Activated CD8-positive, alpha-beta memory T cell treated with anti-CD3 and anti-CD28 coated beads for 1 hour (primary cell): ENCODE results near the gene SLC38A10.
A peak's percentile ranks its signal among the peaks of the same experiment; 100 is the strongest.

Source experiments
- DNase-seq, 2 donors: peaks; one replicate each; pipeline ENCODE4 v3.0.0-alpha.2; 2020; ENCODE audit warnings: low read depth in 1 of 2; ENCODE audit errors: extremely low read depth in 1 of 2

Gene SLC38A10

GRCh38 chr17:81258292-81258691 is 36.8 kb downstream of the SLC38A10 start:
- DNase-seq, result no peak

GRCh38 chr17:81257533-81257932 is 37.6 kb downstream of the SLC38A10 start:
- DNase-seq, result no peak

- no peak for DNase-seq
Observed at GRCh38 chr17:81256616-81257015, 38.5 kb downstream of the SLC38A10 start.

- no peak for DNase-seq
Observed at GRCh38 chr17:81254955-81255717, 40.0 kb downstream of the SLC38A10 start.

DNA sequence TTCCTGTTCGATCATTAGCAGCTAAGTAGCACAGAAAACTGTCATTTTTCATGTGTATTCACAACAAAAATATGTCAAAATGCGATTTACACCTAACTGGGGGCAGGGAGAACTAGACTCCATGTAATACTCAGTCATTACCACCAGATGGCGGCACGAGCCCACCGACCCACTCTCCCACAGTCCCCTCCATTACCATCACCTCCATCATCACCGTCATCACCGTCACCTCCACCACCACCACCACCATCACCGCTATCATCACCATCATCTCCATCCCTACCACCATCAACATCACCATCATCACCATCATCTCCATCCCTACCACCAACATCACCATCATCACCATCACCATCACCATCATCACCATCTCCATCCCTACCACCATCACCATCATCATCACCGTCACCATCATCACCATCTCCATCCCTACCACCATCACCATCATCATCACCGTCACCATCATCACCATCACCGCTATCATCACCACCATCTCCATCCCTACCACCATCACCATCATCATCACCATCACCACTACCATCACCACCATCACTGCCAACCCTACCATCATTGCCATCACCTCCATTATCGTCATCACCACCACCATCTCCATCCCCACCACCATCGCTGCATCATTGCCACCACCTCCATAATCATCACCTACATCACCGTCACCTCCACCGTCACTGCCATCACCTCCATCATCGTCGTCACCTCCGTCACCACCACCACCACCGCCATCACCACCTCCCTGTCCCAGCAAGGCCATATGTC is 41.6 kb downstream of the SLC38A10 start:
- DNase-seq, result peak; percentile 24 to 43

GRCh38 chr17:81252987-81253329 is 42.1 kb downstream of the SLC38A10 start:
- DNase-seq, result no peak

GRCh38 chr17:81252326-81252986 is 42.7 kb downstream of the SLC38A10 start:
- no peak for DNase-seq

DNA sequence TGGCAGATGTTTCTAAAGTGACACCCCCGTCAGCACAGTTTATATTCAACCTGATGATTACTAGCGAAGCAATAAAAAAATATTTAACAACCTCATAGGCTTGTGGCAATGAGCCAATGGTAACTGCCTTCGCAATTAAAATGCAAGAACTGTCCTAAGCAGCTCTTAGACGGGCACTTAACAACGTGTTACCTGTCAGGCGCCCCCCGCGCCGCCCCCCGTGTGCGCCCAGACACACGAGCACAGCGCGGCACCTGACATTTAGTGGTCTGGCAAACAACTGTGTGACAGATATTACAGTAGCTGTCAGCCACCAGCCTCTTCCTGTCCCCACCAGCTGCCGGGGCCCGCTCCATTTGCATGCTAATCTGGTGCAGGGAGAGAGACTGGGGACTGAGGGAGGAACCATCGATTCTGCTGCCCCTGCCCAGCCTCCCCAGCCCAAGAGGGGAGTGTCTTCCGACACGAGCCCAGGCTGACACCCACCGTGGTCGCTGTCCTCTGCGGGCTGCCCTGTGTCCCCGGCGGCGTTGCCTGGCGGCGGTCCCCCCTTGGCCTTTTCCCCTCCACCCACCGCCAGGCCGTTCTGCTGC is 43.3 kb downstream of the SLC38A10 start:
- DNase-seq, result no peak

- no peak for DNase-seq
Observed at GRCh38 chr17:81251094-81251708, 43.9 kb downstream of the SLC38A10 start.

DNA sequence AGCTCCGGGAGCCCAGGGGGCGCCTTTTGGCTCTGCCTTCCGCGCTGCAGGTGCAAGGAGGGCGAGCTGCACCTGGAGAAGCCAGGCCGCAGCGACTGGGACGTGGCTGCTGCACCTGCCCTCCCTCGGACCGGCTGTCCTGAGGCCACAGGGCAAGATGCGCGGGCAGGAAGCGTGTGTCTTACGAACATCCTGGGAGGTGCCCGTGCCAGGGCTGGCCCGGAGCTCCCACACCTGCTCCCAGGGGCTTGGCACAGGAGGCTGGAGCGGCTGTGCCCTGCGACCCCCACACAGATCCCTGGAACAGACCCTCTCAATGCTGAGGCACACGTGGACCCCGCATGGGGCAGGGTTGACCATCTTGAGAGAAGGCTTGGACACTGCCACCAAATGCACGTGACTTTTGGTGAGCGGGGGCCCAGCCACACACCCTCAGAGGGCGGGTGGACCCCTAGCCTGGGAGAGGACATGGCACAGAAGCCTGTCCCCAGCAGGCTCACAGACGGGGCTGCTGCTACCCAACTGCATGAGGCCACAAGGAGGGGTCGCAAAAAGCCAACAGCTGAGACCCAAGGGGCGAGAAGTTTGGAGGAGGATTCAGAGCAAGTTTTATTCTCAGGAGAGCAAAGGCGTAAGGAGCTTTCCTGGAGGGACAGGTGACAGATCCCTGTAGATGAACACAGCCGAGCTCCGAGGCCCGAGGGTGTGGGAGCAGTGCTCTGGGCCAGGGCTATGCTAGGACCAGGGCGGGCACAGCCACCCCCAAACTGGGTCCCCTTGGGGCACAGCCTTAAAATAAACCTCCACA is 44.6 kb downstream of the SLC38A10 start:
- no peak for DNase-seq

DNA sequence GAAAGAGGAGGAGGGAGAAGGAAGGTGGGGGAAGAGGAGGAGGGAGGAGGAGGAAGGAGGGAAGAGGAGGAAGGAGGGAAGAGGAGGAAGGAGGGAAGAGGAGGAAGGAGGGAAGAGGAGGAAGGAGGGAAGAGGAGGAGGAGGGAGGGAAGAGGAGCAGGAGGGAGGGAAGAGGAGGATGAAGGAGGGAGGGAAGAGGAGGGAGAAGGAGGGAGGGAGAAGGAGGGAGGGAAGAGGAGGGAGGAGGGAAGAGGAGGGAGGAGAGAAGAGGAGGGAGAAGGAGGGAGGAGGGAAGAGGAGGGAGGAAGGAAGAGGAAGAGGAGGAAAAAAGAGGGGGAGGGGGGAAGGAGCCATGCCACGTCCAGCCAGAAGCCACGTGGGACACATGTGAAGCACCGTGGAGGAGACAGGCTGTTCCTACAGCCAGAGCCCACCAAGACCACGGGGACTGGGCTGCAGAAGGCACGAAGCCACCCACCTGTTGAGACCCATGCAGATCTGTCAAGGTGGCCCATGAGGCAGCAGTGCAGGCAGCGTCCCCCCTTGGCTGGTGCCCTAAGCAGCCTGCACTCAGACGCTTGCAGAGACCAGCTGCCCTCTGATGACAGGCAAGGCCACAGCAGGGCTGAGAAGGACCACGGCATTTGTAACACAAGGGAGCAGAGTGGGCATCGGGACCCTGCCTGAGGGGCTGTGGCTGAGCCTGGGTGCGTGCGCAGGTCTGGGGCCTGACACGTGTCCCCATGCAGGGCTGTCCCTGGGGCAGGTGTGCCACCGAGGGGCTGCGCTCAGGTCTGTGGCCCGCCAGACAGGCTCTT is 45.7 kb downstream of the SLC38A10 start:
- DNase-seq, result no peak

DNA sequence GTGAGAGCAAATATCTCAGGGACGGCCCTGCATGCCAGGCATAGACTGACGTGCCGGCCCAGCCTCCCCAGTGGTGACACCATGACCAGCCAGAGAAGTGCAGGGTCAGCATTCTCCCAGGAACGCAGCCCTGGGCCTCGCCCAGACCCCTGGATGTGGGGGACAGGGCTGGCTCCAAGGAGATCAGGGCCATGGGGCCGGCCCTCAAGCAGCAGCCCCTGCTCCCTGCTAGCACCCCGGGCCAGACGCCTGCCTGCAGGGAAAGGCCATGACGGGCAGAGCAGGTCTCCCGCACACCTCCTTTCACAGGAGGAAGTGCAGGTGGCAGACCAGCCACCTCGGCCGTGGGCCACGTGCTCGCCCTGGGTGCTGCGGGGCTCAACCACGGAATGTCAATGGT is 46.5 kb downstream of the SLC38A10 start:
- DNase-seq, result no peak

- no peak for DNase-seq
Observed at GRCh38 chr17:81247339-81247990, 47.6 kb downstream of the SLC38A10 start.

DNA sequence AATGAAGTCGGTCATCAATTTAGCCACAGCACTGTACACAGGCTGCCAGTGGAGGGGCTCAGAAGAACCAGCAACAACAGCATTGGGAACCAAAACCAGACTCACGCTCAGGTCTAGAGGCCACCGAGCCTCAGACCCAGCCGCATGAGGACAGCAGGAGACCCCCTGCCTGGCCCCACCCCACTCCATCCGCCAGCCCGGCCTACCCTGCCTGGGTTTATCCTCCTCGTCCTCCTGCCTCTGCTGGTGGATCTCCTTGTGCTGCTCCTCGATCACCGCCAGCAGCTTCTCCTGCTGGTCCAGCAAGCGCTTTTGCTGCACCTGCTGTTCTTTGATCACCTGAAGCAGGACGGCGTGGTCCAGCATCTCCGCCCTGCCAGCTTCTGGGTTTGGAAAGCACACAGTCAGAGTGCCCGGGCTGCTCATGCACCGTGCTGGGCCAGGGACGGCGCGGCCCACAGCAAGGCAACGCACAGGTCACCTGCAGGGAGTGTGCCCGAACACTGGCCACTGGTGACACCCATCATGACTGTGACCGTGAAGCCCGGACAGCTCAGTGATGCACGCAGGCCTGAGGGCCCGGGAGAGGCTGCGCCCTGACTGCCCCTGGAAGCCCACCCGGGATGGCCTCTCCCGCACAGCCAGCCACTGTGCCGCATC is 48.3 kb downstream of the SLC38A10 start:
- no peak for DNase-seq

DNA sequence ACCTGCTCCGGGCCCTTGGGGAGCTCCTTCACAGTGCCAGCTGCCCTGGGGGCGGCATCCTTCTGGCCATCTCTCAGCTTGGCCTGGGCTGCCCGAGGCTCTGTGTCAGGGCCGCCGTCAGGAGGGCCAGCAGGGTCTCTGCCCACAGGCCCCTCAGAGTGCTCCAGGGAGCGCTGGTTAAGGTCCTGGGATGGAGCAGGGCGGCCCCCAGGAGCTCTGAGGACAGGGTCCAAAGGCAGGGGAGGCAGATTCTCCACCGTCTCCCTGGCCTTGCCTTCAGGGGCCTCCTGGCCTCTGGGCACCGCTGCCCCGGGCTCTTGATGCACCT is 48.8 kb downstream of the SLC38A10 start:
- DNase-seq, result no peak

DNA sequence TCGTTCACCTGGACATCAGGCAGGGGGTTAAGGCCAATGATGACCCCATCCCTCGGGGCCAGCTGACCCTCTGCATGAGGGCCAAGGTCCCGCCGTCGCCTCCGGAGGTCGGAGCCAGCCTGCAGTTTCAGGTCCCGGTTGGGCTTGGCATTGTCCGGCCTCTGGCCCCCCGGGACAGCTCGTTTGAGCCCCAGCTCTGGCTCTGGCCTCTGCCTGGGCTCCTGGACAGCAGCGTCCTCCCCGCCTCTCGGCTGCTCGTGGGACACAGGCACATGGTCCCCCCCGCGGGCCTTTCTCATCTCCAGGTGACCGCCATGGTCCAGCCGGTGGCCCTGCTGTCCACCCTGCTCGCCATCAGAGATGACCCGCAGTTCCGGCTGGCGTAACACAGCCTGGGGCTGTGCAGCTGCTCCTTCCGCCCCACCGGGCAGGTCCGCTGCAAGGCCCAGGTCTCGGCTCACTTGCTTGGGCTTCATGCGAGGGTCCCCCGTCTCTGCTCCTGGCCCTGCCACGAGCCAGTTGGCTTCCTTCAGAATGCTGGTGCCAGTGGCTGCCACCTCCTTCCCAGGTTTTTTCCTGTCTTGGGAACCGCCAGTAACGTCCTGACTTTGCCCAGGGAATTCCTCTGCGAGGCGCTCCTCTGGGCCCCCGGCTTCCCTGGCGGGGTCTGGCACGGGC is 49.3 kb downstream of the SLC38A10 start:
- DNase-seq, result no peak

- DNase-seq, result no peak
Observed at GRCh38 chr17:81245024-81245664, 50.0 kb downstream of the SLC38A10 start.
